Neural crest cell (in vitro differentiated cells): ENCODE measurements around the gene ZNF71. TPM values are rescaled to one million over a fixed set of nuclear protein-coding genes. Genes with fewer than 3 reads are reported as not detected.

Experiments used
- DNase-seq: peaks from one replicate; pipeline ENCODE4 v3.0.0; 2021; ENCODE audit warnings: low read depth, mixed read lengths, low spot score
- H3K27ac Mint-ChIP-seq: one replicate; pipeline ENCODE4 v1.8.0; 2021; ENCODE audit warnings: mild to moderate bottlenecking, mixed read lengths; ENCODE audit not compliant: unreplicated experiment
- H3K27me3 Mint-ChIP-seq: 2 replicates; pipeline ENCODE4 v1.8.0; 2021; ENCODE audit warnings: low read depth, mild to moderate bottlenecking, mixed read lengths
- H3K36me3 Mint-ChIP-seq: 2 replicates; pipeline ENCODE4 v1.8.0; 2021; ENCODE audit warnings: low read depth, mild to moderate bottlenecking, mixed read lengths
- H3K4me1 Mint-ChIP-seq: 2 replicates; pipeline ENCODE4 v1.8.0; 2021; ENCODE audit warnings: mixed read lengths
- H3K4me3 Mint-ChIP-seq: one replicate; pipeline ENCODE4 v1.8.0; 2021; ENCODE audit warnings: mild to moderate bottlenecking, mixed read lengths
- H3K9me3 Mint-ChIP-seq: 2 replicates; pipeline ENCODE4 v1.8.0; 2021; ENCODE audit warnings: mixed read lengths
- CTCF ChIP-seq: fragments of 200-600 bp; sonication (generic); conservative IDR thresholded peaks from 2 replicates; pipeline ENCODE4 v1.5.0; 2021; ENCODE audit warnings: antibody characterized with exemption, mild to moderate bottlenecking
- total RNA-seq: library from RNA; stranded (reverse); gene quantifications from 2 replicates; pipeline ENCODE4 v1.2.1, GENCODE V29; 2021

ZNF71 gene
- total RNA-seq, 1 donor from 2014 or later = 21.7 TPM

DNA sequence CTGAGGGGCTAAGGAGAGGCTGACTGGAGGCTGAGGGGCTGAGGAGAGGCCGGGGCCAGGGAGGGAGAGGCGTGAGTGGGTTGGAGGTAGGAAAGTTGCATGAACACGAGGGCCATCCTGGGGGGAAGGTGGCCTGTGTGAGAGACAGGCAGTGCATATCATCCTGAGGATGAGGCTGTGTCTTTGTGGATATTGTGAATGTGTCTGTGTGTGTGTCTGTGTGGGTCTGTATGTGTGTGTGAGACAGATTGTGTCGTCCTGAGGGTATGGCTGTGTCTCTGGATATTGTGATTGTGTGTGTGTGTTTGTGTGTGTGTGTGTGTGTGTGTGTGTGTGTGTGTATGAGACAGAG, 422 bp downstream of the ZNF71 start:
- Mint-ChIP-seq H3K9me3 (peaks cover 28% of the 10 kb centered on the region), H3K36me3 (peaks cover 48% of the 10 kb centered on the region), H3K27me3 (peaks cover 5% of the 10 kb centered on the region)

GRCh38 chr19:56596676-56597075, 1.6 kb downstream of the ZNF71 start:
- peaks cover 12% of the 10 kb centered on the region for H3K4me1 Mint-ChIP-seq
- peak overlapping the region; percentile 94 for H3K4me3 Mint-ChIP-seq
- peaks cover 57% of the 10 kb centered on the region for H3K36me3 Mint-ChIP-seq
- H3K27me3 Mint-ChIP-seq = peaks cover 5% of the 10 kb centered on the region
- no peak for TF ChIP-seq CTCF
- no peak overlapping the region for H3K27ac Mint-ChIP-seq
- DNase-seq = no peak
- H3K9me3 Mint-ChIP-seq = peaks cover 32% of the 10 kb centered on the region

More for the DNA sequence above, 422 bp downstream of the ZNF71 start:
- Mint-ChIP-seq H3K27ac (peak overlapping the region; percentile 99), H3K4me3 (peak overlapping the region; percentile 94), H3K4me1 (peaks cover 12% of the 10 kb centered on the region)
- TF ChIP-seq CTCF = no peak
- no peak for DNase-seq

- Mint-ChIP-seq H3K4me1 (peaks cover 12% of the 10 kb centered on the region), H3K36me3 (peaks cover 64% of the 10 kb centered on the region), H3K4me3 (peak overlapping the region; percentile 94), H3K9me3 (peaks cover 29% of the 10 kb centered on the region), H3K27me3 (no peaks in the 10 kb centered on the region), H3K27ac (no peak overlapping the region)
- TF ChIP-seq CTCF = no peak
- no peak for DNase-seq
Measured at GRCh38 chr19:56597696-56598095, 2.6 kb downstream of the ZNF71 start.

- Mint-ChIP-seq H3K9me3 (peaks cover 34% of the 10 kb centered on the region), H3K27ac (no peak overlapping the region), H3K4me3 (no peak overlapping the region), H3K27me3 (no peaks in the 10 kb centered on the region), H3K36me3 (peaks cover 89% of the 10 kb centered on the region), H3K4me1 (peaks cover 1% of the 10 kb centered on the region)
- TF ChIP-seq CTCF = no peak
- DNase-seq = no peak
Measured at GRCh38 chr19:56601375-56601774, 6.3 kb downstream of the ZNF71 start.

DNA sequence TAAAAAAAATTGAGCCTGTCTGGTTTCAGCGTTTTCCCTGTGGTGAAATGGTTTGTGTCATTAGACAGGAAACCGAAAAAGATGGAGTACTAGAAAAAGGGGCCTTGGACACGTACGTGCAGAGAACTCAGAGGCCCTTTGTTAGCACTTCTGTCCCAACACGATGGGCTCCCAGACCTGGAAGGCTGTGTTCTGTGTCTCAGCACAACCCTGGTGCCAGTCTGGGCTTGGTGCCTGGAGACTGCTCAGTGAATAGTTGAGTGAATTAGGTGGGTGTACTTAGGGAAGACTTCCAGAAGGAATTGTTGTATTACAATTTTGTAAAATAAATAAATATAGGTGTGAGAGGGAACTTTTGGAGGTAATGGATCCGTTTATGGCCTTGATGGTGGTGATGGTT, 8.7 kb downstream of the ZNF71 start:
- H3K27ac Mint-ChIP-seq = no peak overlapping the region
- peaks cover 34% of the 10 kb centered on the region for H3K9me3 Mint-ChIP-seq
- H3K4me3 Mint-ChIP-seq = no peak overlapping the region
- no peak for TF ChIP-seq CTCF
- DNase-seq = no peak
- H3K4me1 Mint-ChIP-seq = no peaks in the 10 kb centered on the region
- H3K27me3 Mint-ChIP-seq = no peaks in the 10 kb centered on the region
- peaks cover 89% of the 10 kb centered on the region for H3K36me3 Mint-ChIP-seq
